Aorta (tissue), 5 donors: ENCODE results near the gene INSRR. TPM values are rescaled to one million over a fixed set of nuclear protein-coding genes. Genes with fewer than 3 reads are reported as not detected.

Source experiments
- ATAC-seq: fragments of 200-7000 bp; cut with Tn5 transposase; one replicate; pipeline ENCODE4 v1.9.1; 2022; ENCODE audit warnings: moderate library complexity; ENCODE audit not compliant: low FRiP score
- DNase-seq, 2 donors: peaks; one replicate each; pipeline ENCODE4 v3.0.0-alpha.2; 2020
- H3K27ac ChIP-seq, 2 donors: one replicate each; pipeline ENCODE4 v1.5.1; 2013; ENCODE audit warnings: low read length in 2 of 2, mild to moderate bottlenecking in 2 of 2, moderate library complexity in 2 of 2, control low read depth in 1 of 2, inconsistent platforms in 1 of 2, low read depth in 1 of 2
- H3K27me3 ChIP-seq, 2 donors: one replicate each; pipeline ENCODE4 v1.6.1; 2013; ENCODE audit warnings: control low read depth in 1 of 2, low read length in 1 of 2, mild to moderate bottlenecking in 1 of 2, moderate library complexity in 1 of 2; ENCODE audit not compliant: insufficient read depth in 2 of 2, control insufficient read depth in 1 of 2
- H3K36me3 ChIP-seq, 2 donors: one replicate each; pipeline ENCODE4 v1.6.1; 2013; ENCODE audit warnings: control low read depth in 1 of 2, low read length in 1 of 2, mild to moderate bottlenecking in 1 of 2; ENCODE audit not compliant: insufficient read depth in 2 of 2, control insufficient read depth in 1 of 2
- H3K4me1 ChIP-seq, 2 donors: one replicate each; pipeline ENCODE4 v1.6.1; 2013; ENCODE audit warnings: low read length in 2 of 2, control low read depth in 1 of 2, mild to moderate bottlenecking in 1 of 2, moderate library complexity in 1 of 2; ENCODE audit not compliant: insufficient read depth in 2 of 2, control insufficient read depth in 1 of 2
- H3K4me3 ChIP-seq, 2 donors: one replicate each; pipeline ENCODE4 v1.5.1; 2013; ENCODE audit warnings: low read length in 2 of 2, control low read depth in 1 of 2, mild to moderate bottlenecking in 1 of 2
- H3K9me3 ChIP-seq: one replicate; pipeline ENCODE4 v1.6.1; 2013; ENCODE audit warnings: mild to moderate bottlenecking, low read length; ENCODE audit not compliant: control insufficient read depth
- WGBS, 2 donors: extraction: QIAGEN DNeasy Blood & Tissue Kit; methylation state at CpG; one replicate each; pipeline ENCODE4 v1.1.7; 2013; 5-methylcytosine and 5-hydroxymethylcytosine counted together
- intact Hi-C, 2 donors: fragments of 100-400 bp; cut with DNase I; formaldehyde crosslinking; loops; one replicate each; pipeline versions ENCODE4 v1.14.2 to v1.15.0; 2022
- polyA plus RNA-seq, 2 donors: library from polyadenylated mRNA; stranded (reverse); fragments of 200-250 nt; gene quantifications; one replicate each; pipeline ENCODE4 v1.2.3, GENCODE V29; 2013
- total RNA-seq, 2 donors: library from RNA; stranded (reverse); fragmentation: NEBNext Ultra II Directional; extraction: Animal tissue kit (Norgen Biotek cat#: 25700); gene quantifications; one replicate each; pipeline ENCODE4 v1.2.1, GENCODE V29; 2021
- donor health status: healthy with polysubstance abuse.
- donor health status: Bipolar disorder and iron deficiency.
- donor health status: DM: no; HTN: no; CAD: no.
- donor health status: DM: no; HTN: no; CAD: no.
- donor health status: DM: yes; HTN: yes; CAD: no.

The INSRR gene
- total and polyA plus RNA-seq, 4 donors: 0.51 TPM; not detected in 3

- WGBS, 2 donors: 44 to 49% methylated on average over 8 of the region's 8 CpGs
- Histone ChIP-seq H3K27me3 (no peaks in the 10 kb centered on the region), H3K9me3 (no peaks in the 10 kb centered on the region), H3K4me1 (no peaks in the 10 kb centered on the region), H3K36me3 (no peaks in the 10 kb centered on the region), H3K27ac (no peak overlapping the region), H3K4me3 (no peak overlapping the region)
- ATAC-seq (peak; percentile 69), DNase-seq (peak; percentile 86 to 92)
- intact Hi-C loops: loop anchor here (1.0 to 10.0 kb wide), 7 partner anchors 37 to 203 kb away; partner anchors contain the start of genes ISG20L2 (in 1 of the 2) and METTL25B (in 1 of the 2)
Measured at GRCh38 chr1:156889802-156890580, 31.1 kb upstream of the INSRR start.

GRCh38 chr1:156887734-156888133 is 28.8 kb upstream of the INSRR start:
- Histone ChIP-seq H3K4me3 (no peak overlapping the region), H3K9me3 (no peaks in the 10 kb centered on the region), H3K27me3 (no peaks in the 10 kb centered on the region), H3K27ac (no peak overlapping the region), H3K36me3 (no peaks in the 10 kb centered on the region), H3K4me1 (no peaks in the 10 kb centered on the region)
- no peak for ATAC-seq
- intact Hi-C loops: loop anchor here (5.0 to 10.0 kb wide), 2 partner anchors 45 to 193 kb away; no protein-coding TSS in a partner anchor
- 46 to 61% methylated on average over 6 of the region's 6 CpGs for WGBS, 2 donors
- no peak for DNase-seq

- Histone ChIP-seq H3K4me1 (no peaks in the 10 kb centered on the region), H3K27me3 (no peaks in the 10 kb centered on the region), H3K4me3 (no peak overlapping the region), H3K9me3 (no peaks in the 10 kb centered on the region), H3K27ac (no peak overlapping the region), H3K36me3 (no peaks in the 10 kb centered on the region)
- intact Hi-C loops: loop anchor here (5.0 to 10.0 kb wide), 2 partner anchors 45 to 193 kb away; no protein-coding TSS in a partner anchor
- DNase-seq: no peak
- ATAC-seq: no peak
- 57% methylated on average over 3 of the region's 3 CpGs for WGBS, 2 donors
Measured at GRCh38 chr1:156887317-156887716, 28.4 kb upstream of the INSRR start.

- Histone ChIP-seq H3K27me3 (no peaks in the 10 kb centered on the region), H3K27ac (no peak overlapping the region), H3K4me1 (no peaks in the 10 kb centered on the region), H3K36me3 (no peaks in the 10 kb centered on the region), H3K9me3 (no peaks in the 10 kb centered on the region), H3K4me3 (no peak overlapping the region)
- WGBS, 2 donors: 63 to 77% methylated on average over 6 of the region's 6 CpGs
- DNase-seq: no peak
- intact Hi-C loops: loop anchor here (5.0 to 10.0 kb wide), 2 partner anchors 44 to 192 kb away; no protein-coding TSS in a partner anchor
- no peak for ATAC-seq
Measured at GRCh38 chr1:156886583-156887281, 27.8 kb upstream of the INSRR start.

GRCh38 chr1:156885880-156886355 is 27.0 kb upstream of the INSRR start:
- ATAC-seq (no peak), DNase-seq (no peak)
- Histone ChIP-seq H3K4me1 (no peaks in the 10 kb centered on the region), H3K36me3 (no peaks in the 10 kb centered on the region), H3K9me3 (no peaks in the 10 kb centered on the region), H3K27me3 (no peaks in the 10 kb centered on the region), H3K4me3 (no peak overlapping the region), H3K27ac (no peak overlapping the region)
- intact Hi-C loops: loop anchor here (5.0 to 10.0 kb wide), 2 partner anchors 44 to 191 kb away; no protein-coding TSS in a partner anchor
- 76 to 81% methylated on average over 13 of the region's 13 CpGs for WGBS, 2 donors

GRCh38 chr1:156885314-156885713 is 26.4 kb upstream of the INSRR start:
- intact Hi-C loops: loop anchor here (5.0 to 10.0 kb wide), 2 partner anchors 43 to 191 kb away; no protein-coding TSS in a partner anchor
- no peaks in the 10 kb centered on the region for H3K27me3 ChIP-seq
- no peaks in the 10 kb centered on the region for H3K9me3 ChIP-seq
- DNase-seq: no peak
- H3K36me3 ChIP-seq: no peaks in the 10 kb centered on the region
- H3K4me1 ChIP-seq: no peaks in the 10 kb centered on the region
- ATAC-seq: no peak
- H3K4me3 ChIP-seq: no peak overlapping the region
- WGBS, 2 donors: 11 to 20% methylated on average over 1 of the region's 1 CpG
- H3K27ac ChIP-seq: no peak overlapping the region

GRCh38 chr1:156884560-156885184 is 25.8 kb upstream of the INSRR start:
- H3K27me3 ChIP-seq: no peaks in the 10 kb centered on the region
- no peak for DNase-seq
- no peak overlapping the region for H3K27ac ChIP-seq

GRCh38 chr1:156883919-156884318 is 25.0 kb upstream of the INSRR start:
- no peak overlapping the region for H3K4me3 ChIP-seq
- no peaks in the 10 kb centered on the region for H3K9me3 ChIP-seq
- H3K27me3 ChIP-seq: no peaks in the 10 kb centered on the region
- DNase-seq: no peak
- WGBS, 2 donors: 74 to 75% methylated on average over 7 of the region's 7 CpGs
- no peak for ATAC-seq
- H3K36me3 ChIP-seq: no peaks in the 10 kb centered on the region
- no peaks in the 10 kb centered on the region for H3K4me1 ChIP-seq
- intact Hi-C loops: loop anchor here in 1 of 2 donors (10.0 kb wide), 1 partner anchor 189 kb away; no protein-coding TSS in a partner anchor
- no peak overlapping the region for H3K27ac ChIP-seq

More at GRCh38 chr1:156884560-156885184, 25.8 kb upstream of the INSRR start:
- Histone ChIP-seq H3K9me3 (no peaks in the 10 kb centered on the region), H3K36me3 (no peaks in the 10 kb centered on the region), H3K4me3 (no peak overlapping the region), H3K4me1 (no peaks in the 10 kb centered on the region)
- intact Hi-C loops: loop anchor here (5.0 to 10.0 kb wide), 2 partner anchors 42 to 190 kb away; no protein-coding TSS in a partner anchor
- WGBS, 2 donors: 45 to 49% methylated on average over 10 of the region's 10 CpGs
- no peak for ATAC-seq
